ENCODE results near the gene POT1.

GRCh38 chr7:124811341-124811740 is 118.3 kb downstream of the POT1 start:
- TF ChIP-seq FOSL2 (CRISPR knock-in tag; IDR thresholded peaks at IDR 0.05) (no peak), EHMT2 (IDR thresholded peaks at IDR 0.05; ENCODE audit: borderline replicate concordance, low read depth, low read length) (no peak), EZH2 (conservative IDR thresholded peaks at IDR 0.05; ENCODE audit: low read depth, low read length) (no peak), BCL3 (CRISPR knock-in tag; IDR thresholded peaks at IDR 0.05) (no peak), RAD21 (CRISPR knock-in tag; IDR thresholded peaks at IDR 0.05) (no peak), ZFP62 (CRISPR knock-in tag; IDR thresholded peaks at IDR 0.05) (no peak), STAG1 (CRISPR knock-in tag; IDR thresholded peaks at IDR 0.05) (no peak), CAMTA2 (CRISPR knock-in tag; IDR thresholded peaks at IDR 0.05; ENCODE audit: borderline replicate concordance) (no peak), E2F5 (CRISPR knock-in tag; conservative IDR thresholded peaks at IDR 0.05) (no peak), GFI1 (CRISPR knock-in tag; IDR thresholded peaks at IDR 0.05; ENCODE audit: borderline replicate concordance) (no peak), IKZF1 (IDR thresholded peaks at IDR 0.05) (no peak)

Measured in HepG2 (cell line).